ENCODE results near the gene LSM14B.

LSM14B gene

GRCh38 chr20:62143081-62143956 lies 21.0 kb downstream of the LSM14B start, which contains the start of the genes PSMA7 and SS18L1:
PSMA7 (minus strand) TSS chr20:62143394; CDS start chr20:62143303, 91 bp downstream.
SS18L1 (plus strand) TSS chr20:62143769; CDS start chr20:62143821, 52 bp downstream.
- DNase-seq (ENCODE audit: extremely low spot score), result peak; percentile 94
- TF ChIP-seq CTCF (IDR thresholded peaks at IDR 0.05; ENCODE audit: control extremely low read depth, extremely low read depth, low read depth, missing control alignments), result no peak
- POLR2A ChIA-PET, result no interaction called here
- CTCF ChIA-PET, result interaction anchor here (1.8 to 3.1 kb wide), 3 partner anchors 13 to 132 kb away, joined by 4 to 9 read pairs (median 6); partner anchors contain the start of gene LSM14B

- peak; percentile 71 for DNase-seq (ENCODE audit: extremely low spot score)
- TF ChIP-seq CTCF (IDR thresholded peaks at IDR 0.05; ENCODE audit: control extremely low read depth, extremely low read depth, low read depth, missing control alignments), result no peak
- POLR2A ChIA-PET, result no interaction called here
- CTCF ChIA-PET, result interaction anchor here (0.6 to 3.1 kb wide), 4 partner anchors 12 to 226 kb away, joined by 3 to 9 read pairs (median 4); no protein-coding TSS in a partner anchor
Measured at GRCh38 chr20:62143957-62144825, 21.9 kb downstream of the LSM14B start.

- DNase-seq (ENCODE audit: extremely low spot score), result no peak
- POLR2A ChIA-PET, result no interaction called here
- TF ChIP-seq CTCF (IDR thresholded peaks at IDR 0.05; ENCODE audit: control extremely low read depth, extremely low read depth, low read depth, missing control alignments), result no peak
- CTCF ChIA-PET, result interaction anchor here (0.9 to 3.1 kb wide), 4 partner anchors 10 to 135 kb away, joined by 3 to 9 read pairs (median 4); no protein-coding TSS in a partner anchor
Measured at GRCh38 chr20:62145688-62146018, 23.4 kb downstream of the LSM14B start.

DNA sequence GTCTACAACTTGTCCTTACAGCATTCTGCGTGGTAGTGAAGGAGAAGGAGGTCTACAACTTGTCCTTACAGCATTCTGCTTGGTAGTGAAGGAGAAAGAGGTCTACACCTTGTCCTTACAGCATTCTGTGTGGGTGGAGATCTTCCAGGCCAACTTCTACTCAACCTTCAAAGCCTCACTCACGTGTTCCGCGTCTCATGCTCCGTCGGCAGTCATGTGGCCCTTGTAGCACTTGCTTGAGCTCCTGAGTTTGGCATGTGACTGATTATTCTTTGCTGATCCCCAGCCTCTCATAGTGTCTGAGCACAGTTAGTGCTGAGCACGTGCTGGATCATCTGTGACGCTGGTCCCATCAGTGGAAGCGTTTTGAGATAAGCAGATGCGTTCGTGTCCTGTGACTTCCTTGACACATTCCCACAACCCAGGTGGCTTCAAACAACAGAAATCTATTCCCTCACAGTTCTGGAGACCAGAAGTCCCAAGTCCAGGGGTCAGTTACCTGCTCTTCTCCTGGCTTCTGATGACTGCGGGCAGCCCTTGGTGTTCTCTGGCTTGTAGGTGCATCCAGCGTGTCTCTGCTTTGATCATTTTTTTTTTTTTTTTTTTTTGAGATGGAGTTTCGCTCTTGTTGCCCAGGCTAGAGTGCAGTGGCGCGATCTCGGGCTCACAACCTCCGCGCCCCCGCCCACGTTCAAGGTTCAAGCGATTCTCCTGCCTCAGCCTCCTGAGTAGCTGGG lies 23.9 kb downstream of the LSM14B start:
- DNase-seq (ENCODE audit: extremely low spot score), result no peak
- CTCF ChIA-PET, result interaction anchor here (0.9 to 3.1 kb wide), 3 partner anchors 10 to 135 kb away, joined by 4 to 9 read pairs (median 4); no protein-coding TSS in a partner anchor
- TF ChIP-seq CTCF (IDR thresholded peaks at IDR 0.05; ENCODE audit: control extremely low read depth, extremely low read depth, low read depth, missing control alignments), result no peak
- POLR2A ChIA-PET, result no interaction called here

GRCh38 chr20:62147125-62147524 lies 24.9 kb downstream of the LSM14B start:
- TF ChIP-seq CTCF (IDR thresholded peaks at IDR 0.05; ENCODE audit: control extremely low read depth, extremely low read depth, low read depth, missing control alignments), result no peak
- no peak for DNase-seq (ENCODE audit: extremely low spot score)
- ChIA-PET CTCF (interaction anchor here (1.0 kb wide), 1 partner anchor 9 kb away, joined by 3 read pairs; no protein-coding TSS in a partner anchor), POLR2A (no interaction called here)

Measured in GM10248 (cell line).